Naive B cell (primary cell): ENCODE measurements around the gene MPRIP. TPM values are rescaled to one million over a fixed set of nuclear protein-coding genes. Genes with fewer than 3 reads are reported as not detected.
"Not testable (repeated sequence)": the region's sequence is repeated elsewhere in the genome, so short reads cannot be mapped to it uniquely, and the experiment has no call there.

Source experiments
- ATAC-seq, 2 donors: fragments of 150-1000 bp; cut with Tn5 transposase; 2 replicates each; pipeline ENCODE4 v1.10.0; 2021; ENCODE audit warnings: low read depth in 2 of 2, mild to moderate bottlenecking in 2 of 2, moderate library complexity in 2 of 2
- DNase-seq: peaks from one replicate; pipeline ENCODE4 v3.0.0; 2022
- H3K27ac Mint-ChIP-seq, 6 donors: one replicate each; pipeline ENCODE4 v1.8.0; 2020 to 2022; ENCODE audit warnings: mild to moderate bottlenecking in 6 of 6, mixed read lengths in 6 of 6, moderate library complexity in 5 of 6, inconsistent platforms in 2 of 6
- H3K27me3 Mint-ChIP-seq, 3 donors: one replicate each; pipeline ENCODE4 v1.8.0; 2021 to 2022; ENCODE audit warnings: mixed read lengths in 3 of 3, mild to moderate bottlenecking in 1 of 3
- H3K36me3 Mint-ChIP-seq, 2 donors: one replicate each; pipeline ENCODE4 v1.8.0; 2020 to 2022; ENCODE audit warnings: mixed read lengths in 2 of 2, inconsistent platforms in 1 of 2, mild to moderate bottlenecking in 1 of 2
- H3K4me1 Mint-ChIP-seq, 3 donors: one replicate each; pipeline ENCODE4 v1.8.0; 2020 to 2022; ENCODE audit warnings: mixed read lengths in 3 of 3, inconsistent platforms in 1 of 3, mild to moderate bottlenecking in 1 of 3, moderate library complexity in 1 of 3
- H3K4me3 Mint-ChIP-seq, 8 donors: one replicate each; pipeline ENCODE4 v1.8.0; 2020 to 2022; ENCODE audit warnings: mild to moderate bottlenecking in 8 of 8, mixed read lengths in 8 of 8, moderate library complexity in 8 of 8, inconsistent platforms in 2 of 8
- H3K9me3 Mint-ChIP-seq, 7 donors: one replicate each; pipeline ENCODE4 v1.8.0; 2020 to 2022; ENCODE audit warnings: mixed read lengths in 7 of 7, mild to moderate bottlenecking in 5 of 7, inconsistent platforms in 2 of 7, moderate library complexity in 1 of 7
- polyA plus RNA-seq, 6 donors: library from polyadenylated mRNA; unstranded; fragments of 300-500 nt; fragmentation: Illumina TruSeq; gene quantifications; one replicate each; pipeline ENCODE4 v1.2.3, GENCODE V29; 2021; ENCODE audit warnings: low read depth in 6 of 6

MPRIP gene, protein sequence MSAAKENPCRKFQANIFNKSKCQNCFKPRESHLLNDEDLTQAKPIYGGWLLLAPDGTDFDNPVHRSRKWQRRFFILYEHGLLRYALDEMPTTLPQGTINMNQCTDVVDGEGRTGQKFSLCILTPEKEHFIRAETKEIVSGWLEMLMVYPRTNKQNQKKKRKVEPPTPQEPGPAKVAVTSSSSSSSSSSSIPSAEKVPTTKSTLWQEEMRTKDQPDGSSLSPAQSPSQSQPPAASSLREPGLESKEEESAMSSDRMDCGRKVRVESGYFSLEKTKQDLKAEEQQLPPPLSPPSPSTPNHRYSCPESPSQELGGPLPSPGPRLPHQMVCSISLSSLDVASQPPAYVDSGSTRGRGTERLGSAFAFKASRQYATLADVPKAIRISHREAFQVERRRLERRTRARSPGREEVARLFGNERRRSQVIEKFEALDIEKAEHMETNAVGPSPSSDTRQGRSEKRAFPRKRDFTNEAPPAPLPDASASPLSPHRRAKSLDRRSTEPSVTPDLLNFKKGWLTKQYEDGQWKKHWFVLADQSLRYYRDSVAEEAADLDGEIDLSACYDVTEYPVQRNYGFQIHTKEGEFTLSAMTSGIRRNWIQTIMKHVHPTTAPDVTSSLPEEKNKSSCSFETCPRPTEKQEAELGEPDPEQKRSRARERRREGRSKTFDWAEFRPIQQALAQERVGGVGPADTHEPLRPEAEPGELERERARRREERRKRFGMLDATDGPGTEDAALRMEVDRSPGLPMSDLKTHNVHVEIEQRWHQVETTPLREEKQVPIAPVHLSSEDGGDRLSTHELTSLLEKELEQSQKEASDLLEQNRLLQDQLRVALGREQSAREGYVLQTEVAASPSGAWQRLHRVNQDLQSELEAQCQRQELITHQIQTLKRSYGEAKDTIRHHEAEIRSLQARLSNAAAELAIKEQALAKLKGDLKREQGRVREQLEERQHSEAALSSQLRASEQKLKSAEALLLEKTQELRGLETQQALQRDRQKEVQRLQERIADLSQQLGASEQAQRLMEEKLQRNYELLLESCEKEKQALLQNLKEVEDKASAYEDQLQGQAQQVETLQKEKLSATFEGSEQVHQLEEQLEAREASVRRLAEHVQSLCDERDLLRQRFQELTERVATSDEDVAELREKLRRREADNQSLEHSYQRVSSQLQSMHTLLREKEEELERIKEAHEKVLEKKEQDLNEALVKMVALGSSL (N-terminal part only)
- 10 to 100 TPM in 4 of 6 donors, 1 to 10 TPM in 2; 1.9 to 26.0 (median 12.6) TPM for polyA plus RNA-seq

DNA sequence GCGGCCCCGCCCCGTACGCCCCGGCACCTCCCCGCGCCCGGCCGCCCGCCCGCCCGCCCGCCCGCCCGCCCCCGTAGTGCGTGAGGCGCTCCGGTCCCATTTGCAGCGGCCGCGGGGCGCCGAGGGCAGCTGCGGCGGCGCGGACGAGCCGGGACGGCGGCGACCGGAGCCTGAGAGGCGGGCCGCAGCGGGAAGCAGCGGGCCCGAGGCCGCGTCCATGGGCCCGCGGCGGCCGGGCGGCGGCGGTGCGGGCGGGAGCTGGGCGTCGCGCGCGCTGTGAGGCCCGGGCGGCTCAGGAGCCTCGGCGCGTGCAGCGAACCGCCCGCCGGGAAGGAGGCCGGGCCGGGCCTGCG lies at the start of gene MPRIP:
Gene MPRIP, plus strand, starts transcription at position 74 of the 353 bp plus-strand sequence. CDS start 392 bp downstream, outside the sequence.
- H3K36me3 Mint-ChIP-seq: no peaks in the 10 kb centered on the region
- ATAC-seq (peak; percentile 7 to 9), DNase-seq (no peak)
- H3K4me1 Mint-ChIP-seq: peaks cover 52 to 55% (median 53%) of the 10 kb centered on the region in 3 donors
- peak within 1 kb of the TSS; percentile 85 to 97 (median 92) for H3K27ac Mint-ChIP-seq
- H3K27me3 Mint-ChIP-seq: no peaks in the 10 kb centered on the region
- peak within 1 kb of the TSS; percentile 93 to 98 (median 96) for H3K4me3 Mint-ChIP-seq
- no peaks in the 10 kb centered on the region for H3K9me3 Mint-ChIP-seq

DNA sequence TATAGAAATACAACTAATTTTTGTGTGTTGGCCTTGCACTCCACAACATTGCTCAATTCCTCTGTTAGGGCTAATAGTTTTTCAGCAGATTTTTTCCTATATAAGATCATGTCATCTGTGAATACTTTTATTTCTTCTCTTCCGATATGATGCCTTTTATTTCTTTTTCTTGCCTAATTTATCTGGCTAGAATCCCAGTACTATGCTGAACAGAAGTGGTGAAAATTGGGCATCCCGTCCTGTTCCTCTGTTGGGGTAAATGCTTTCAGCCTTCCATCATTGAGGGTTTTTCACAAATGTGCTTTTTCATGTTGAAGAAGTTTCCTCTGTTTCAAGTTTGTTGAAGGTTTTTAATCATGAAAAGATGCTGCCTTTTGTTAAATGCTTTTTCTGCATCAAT lies 47.6 kb upstream of the MPRIP start:
- no peak overlapping the region for H3K4me3 Mint-ChIP-seq

DNA sequence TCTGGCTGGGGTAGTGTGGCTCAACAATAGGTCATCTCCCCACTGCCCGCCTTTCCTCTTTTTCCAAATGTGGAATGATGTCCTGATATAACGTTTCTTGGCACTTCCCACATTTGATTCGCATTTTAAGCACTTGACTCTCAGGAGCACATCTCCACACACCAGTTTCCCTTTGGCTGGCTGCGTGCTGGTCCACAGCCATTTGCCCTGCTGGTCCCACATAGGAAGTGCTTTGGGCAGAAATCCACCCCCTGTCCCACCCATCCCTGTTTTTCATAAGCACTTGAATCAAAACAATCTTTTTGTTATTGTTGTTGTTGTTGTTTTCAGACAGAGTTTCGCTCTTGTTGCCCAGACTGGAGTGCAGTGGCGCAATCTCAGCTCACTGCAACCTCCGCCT lies 46.3 kb upstream of the MPRIP start:
- no peak for ATAC-seq
- H3K4me3 Mint-ChIP-seq: no peak overlapping the region
- no peak overlapping the region for H3K27ac Mint-ChIP-seq
- H3K27me3 Mint-ChIP-seq: no peaks in the 10 kb centered on the region
- no peaks in the 10 kb centered on the region for H3K36me3 Mint-ChIP-seq
- no peaks in the 10 kb centered on the region for H3K9me3 Mint-ChIP-seq
- no peak for DNase-seq
- H3K4me1 Mint-ChIP-seq: peaks cover 6 to 10% (median 7%) of the 10 kb centered on the region in 3 donors

More for the DNA sequence above, 47.6 kb upstream of the MPRIP start:
- no peak for ATAC-seq
- DNase-seq: no peak
- no peak overlapping the region for H3K27ac Mint-ChIP-seq
- no peaks in the 10 kb centered on the region for H3K9me3 Mint-ChIP-seq
- H3K36me3 Mint-ChIP-seq: no peaks in the 10 kb centered on the region
- H3K4me1 Mint-ChIP-seq: peaks cover 16 to 23% (median 20%) of the 10 kb centered on the region in 3 donors
- H3K27me3 Mint-ChIP-seq: no peaks in the 10 kb centered on the region

DNA sequence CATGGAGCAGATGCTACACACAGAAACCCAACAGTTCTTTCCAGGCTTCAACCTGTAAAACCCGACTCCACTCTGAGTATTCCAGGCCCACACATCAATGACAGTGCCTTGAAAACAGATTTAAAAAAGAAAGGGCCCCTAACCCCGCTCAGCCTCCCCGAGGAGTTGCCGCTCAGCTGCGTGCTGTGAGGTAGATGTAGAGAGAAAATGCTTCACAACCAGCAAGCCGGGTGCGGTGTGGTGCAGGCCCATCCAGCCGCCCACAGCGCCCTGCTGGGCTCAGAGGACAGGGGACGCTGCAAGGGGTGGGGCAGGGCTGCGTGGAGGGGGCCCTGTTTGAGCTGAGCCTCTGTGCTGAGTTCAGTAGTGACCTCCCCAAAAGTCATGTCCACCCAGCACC lies 45.5 kb upstream of the MPRIP start:
- not testable (repeated sequence) for ATAC-seq, H3K27ac Mint-ChIP-seq, H3K4me1 Mint-ChIP-seq, H3K36me3 Mint-ChIP-seq, H3K9me3 Mint-ChIP-seq, H3K27me3 Mint-ChIP-seq, DNase-seq
- H3K4me3 Mint-ChIP-seq: peak overlapping the region in 1 of 8 donors; percentile 74

DNA sequence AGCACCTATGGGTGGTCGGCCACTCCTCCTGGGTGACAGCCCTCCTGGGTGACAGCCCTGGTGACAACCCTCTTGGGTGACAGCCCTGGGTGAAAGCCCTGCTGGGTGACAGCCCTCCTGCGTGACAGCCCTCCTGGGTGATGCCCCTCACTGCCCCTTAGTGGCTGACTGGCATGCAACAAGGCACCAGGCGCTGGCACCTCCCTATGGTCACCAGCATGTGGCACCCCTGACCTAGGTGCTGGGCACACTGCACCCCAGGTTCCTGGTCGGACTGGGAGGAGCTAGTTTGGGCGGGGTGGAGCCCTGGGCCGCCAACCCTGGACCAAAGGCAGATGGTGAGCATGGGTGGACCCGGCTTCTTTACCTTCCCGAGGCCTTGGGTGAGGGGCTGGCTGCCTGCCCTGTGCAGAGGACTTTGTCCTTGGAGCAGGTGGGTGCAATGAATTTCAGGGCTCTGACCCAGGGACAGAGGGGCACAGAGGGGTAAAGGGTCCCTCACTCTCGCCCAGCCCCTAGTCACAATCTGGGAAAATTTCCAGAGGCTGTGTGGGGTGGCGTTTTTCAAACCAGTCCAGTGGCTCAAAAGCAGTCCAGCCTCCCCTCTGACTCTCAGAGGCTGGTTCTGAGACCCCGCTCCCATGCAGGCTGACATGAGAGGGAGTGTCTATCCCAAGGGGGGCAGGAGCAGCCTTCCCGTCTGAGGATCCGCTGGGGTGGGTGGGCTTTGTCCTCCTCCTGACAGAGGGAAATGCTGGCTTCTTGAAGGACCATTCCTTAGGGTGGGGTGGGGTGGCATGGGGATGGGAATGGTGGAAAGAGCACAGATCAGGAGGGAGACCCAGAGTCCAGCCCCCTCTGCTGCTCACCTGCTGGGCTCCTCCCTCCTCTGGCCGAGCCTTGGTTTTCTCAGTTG lies 44.5 kb upstream of the MPRIP start:
- Mint-ChIP-seq H3K27me3 (no peaks in the 10 kb centered on the region), H3K27ac (peak overlapping the region in 1 of 6 donors; percentile 7), H3K9me3 (no peaks in the 10 kb centered on the region), H3K4me3 (no peak overlapping the region), H3K4me1 (peaks cover 0 to 6% (median 4%) of the 10 kb centered on the region in 3 donors), H3K36me3 (no peaks in the 10 kb centered on the region)
- DNase-seq: peak; percentile 73
- no peak for ATAC-seq

DNA sequence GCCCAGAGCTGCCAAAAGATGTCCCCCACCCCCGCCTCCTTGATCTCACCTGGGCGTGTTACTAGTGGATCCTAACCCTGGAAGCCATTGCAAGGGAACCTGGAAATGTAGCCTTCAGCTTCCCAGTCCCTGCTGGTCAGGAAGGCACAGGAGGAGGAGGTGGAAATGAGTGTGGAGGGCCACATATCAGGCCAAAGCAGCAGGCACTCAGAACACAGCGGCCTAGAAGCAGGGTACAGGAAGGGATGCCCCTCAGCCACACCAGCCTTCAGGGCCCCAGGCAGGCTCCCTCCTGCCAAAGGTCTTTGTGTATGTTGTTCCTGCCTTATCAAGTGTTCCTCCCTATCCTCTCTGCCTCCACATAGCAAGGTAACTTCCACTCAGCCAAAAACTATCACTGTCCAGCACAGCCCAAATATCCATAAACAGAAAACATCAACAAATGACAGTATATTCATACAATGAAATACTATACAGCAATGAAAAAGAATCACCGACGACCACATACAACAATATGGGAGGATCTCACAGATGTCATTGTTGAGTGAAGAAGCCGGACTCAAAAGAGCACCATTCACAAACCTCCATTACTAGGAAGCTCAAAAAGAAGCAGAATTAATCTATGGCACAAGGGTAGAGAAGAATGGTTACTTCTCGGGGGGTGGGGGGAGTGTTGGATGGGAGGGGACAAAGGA lies 42.2 kb upstream of the MPRIP start:
- Mint-ChIP-seq H3K4me3 (no peak overlapping the region), H3K27me3 (no peaks in the 10 kb centered on the region), H3K4me1 (peaks cover 0 to 6% (median 4%) of the 10 kb centered on the region in 3 donors), H3K36me3 (no peaks in the 10 kb centered on the region), H3K9me3 (no peaks in the 10 kb centered on the region), H3K27ac (no peak overlapping the region)
- ATAC-seq: no peak
- no peak for DNase-seq

DNA sequence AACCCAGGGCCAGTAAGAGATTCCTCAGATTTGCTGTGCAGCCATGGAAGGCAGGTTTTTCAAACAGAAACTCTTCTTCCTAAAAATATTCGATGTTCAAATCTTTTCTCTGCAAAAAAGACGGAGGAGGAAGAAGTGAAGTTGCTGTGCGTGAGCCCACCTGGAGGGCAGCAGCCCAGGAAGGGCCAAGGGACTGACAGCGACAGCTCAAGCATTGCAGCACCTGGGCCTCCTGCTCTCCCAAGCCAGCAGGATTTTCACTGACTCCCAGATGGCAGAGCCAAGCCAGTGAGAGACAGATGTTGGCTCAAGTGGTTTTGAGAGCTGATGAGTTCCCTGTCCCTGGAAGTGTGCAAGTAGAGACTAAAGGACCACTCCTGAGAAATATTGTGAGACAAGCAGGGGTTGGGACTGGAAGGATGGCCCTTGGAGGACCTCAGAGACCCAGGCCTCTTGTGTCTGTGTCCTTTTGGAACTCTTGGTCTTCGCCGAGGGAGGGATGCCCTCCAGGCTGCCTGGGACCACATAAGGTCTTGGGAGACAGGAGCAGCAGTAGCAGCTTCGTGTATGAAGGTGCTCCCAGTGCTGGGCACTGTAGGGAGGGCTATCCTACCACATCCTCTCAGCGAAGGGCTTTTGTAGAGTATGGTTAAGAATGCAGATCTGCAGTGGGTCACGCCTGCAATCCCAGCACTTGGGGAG lies 41.0 kb upstream of the MPRIP start:
- H3K4me1 Mint-ChIP-seq: peaks cover 0 to 6% (median 4%) of the 10 kb centered on the region in 3 donors
- ATAC-seq (peak; percentile 8 to 12), DNase-seq (no peak)
- H3K27ac Mint-ChIP-seq: peak overlapping the region in 2 of 6 donors; percentile 14 to 49
- no peak overlapping the region for H3K4me3 Mint-ChIP-seq
- H3K9me3 Mint-ChIP-seq: peaks cover 0 to 2% (median 0%) of the 10 kb centered on the region in 7 donors
- H3K27me3 Mint-ChIP-seq: no peaks in the 10 kb centered on the region
- no peaks in the 10 kb centered on the region for H3K36me3 Mint-ChIP-seq

DNA sequence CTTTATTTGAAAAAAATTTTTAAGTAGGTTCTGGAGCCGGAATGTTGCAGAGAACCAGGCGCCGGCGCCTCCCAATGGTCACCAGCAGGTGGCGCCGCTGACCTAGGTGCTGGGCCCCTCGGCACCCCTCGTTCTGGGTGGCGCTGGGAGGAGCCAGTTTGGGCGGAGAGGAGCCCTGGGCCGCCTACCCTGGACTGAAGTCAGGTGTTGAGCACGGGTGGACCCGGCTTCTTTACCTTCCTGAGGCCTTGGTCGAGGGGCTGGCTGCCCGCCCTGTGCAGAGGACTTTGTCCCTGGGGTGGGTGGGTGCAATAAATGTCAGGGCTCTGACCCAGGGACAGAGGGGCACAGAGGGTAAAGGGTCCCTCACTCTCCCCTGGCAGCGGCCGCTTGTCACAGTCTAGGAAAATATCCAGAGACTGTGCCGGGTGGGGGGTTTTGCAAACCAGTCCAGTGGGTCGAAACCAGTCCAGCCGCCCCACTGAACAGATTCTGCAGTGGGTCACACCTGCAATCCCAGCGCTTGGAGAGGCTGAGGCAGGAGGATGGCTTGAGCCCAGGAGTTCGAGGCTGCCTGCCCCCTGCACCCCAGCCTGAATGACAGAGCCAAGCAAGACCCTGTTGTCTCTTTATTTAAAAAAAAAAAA lies 40.3 kb upstream of the MPRIP start:
- ATAC-seq (peak; percentile 93 to 97), DNase-seq (peak; percentile 71)
- H3K4me1 Mint-ChIP-seq: peaks cover 0 to 9% (median 4%) of the 10 kb centered on the region in 3 donors
- H3K9me3 Mint-ChIP-seq: peaks cover 0 to 2% (median 0%) of the 10 kb centered on the region in 7 donors
- no peaks in the 10 kb centered on the region for H3K36me3 Mint-ChIP-seq
- H3K27ac Mint-ChIP-seq: peak overlapping the region in 1 of 6 donors; percentile 49
- no peak overlapping the region for H3K4me3 Mint-ChIP-seq
- H3K27me3 Mint-ChIP-seq: no peaks in the 10 kb centered on the region

DNA sequence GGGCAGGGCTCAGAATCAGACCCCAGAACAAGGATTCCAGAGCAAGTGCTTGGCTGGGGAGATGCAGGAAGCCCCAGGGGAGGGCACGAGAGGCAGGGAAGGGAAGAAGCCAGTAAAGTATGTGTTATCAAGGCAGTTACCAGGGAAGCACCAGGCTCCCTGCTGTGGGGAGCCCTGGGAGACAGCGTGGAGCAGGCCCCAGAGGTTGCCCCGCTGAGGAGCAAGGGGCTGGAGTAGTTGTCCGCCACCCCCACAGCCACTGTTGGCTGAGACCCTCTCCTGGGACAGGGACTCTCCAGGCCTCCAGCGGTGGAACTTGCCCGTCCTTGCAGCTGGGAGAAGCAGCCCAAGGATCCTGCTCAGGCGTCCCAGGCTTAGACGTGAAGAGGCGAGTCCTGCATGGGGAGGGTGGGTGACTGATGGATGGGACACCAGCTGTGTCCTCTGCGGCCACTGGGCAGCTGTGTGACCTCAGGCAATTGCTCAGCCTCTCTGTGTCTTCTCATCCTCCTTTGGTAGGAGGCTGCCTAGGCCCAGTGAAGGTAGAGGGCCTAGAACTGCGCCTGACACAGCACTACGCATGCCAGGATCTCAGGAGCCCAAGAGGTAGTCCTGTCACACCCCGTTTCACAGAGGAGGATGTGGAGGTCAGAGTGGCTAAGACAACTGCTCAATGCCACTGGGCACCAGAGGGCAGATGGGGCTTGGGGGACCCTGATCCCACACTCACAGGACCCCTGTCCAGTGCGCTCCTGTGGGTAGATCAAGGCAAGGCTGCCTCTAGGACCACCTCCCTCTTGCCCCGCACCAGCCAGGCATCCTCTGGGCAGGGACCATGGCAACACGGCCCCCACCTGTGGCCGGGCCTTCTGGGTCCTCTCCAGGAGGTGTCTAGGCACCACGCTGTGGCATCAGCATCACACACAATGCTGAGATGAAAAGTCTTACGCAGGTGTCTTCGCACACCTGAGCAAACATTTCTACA lies 39.2 kb upstream of the MPRIP start:
- H3K27ac Mint-ChIP-seq: peak overlapping the region in 2 of 6 donors; percentile 33 to 43
- not testable (repeated sequence) for H3K4me3 Mint-ChIP-seq, H3K9me3 Mint-ChIP-seq, ATAC-seq, DNase-seq, H3K36me3 Mint-ChIP-seq, H3K27me3 Mint-ChIP-seq
- H3K4me1 Mint-ChIP-seq: peaks cover 0 to 15% (median 9%) of the 10 kb centered on the region in 3 donors

DNA sequence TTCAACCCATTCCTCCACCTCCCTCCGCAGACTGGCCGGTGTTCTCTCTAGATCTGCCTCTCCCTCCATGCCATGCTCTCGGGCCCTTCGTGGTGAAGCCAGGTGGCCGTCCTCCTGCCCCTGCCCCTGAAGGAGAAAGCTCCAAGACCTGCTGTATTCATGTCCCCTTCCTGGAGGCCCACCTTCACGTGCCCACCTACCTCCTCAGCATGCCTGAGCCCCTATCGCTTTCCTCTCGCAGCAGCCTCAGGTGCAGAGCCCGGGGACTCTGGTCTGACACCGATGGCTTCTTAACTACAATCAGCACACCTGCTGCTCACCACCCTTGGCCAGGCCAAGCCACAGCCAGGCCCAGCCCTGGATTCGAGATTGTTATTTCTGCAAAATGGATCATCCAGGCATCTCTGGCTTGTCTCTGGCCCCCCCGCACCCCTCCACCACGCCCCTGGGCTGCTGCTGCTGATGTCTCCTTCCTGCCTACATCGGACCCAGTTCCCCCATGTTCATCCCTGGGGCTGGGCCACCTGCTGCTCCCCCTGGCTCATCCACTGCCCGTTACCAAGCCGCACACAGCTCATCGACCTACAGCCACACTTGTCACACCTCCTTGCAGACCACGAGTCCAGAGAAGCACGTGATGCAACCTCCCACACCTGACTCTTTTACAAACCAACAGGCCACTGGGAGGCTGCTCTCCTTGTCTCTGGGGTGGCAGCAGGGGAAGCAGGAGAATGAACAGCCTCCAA lies 37.8 kb upstream of the MPRIP start:
- H3K27ac Mint-ChIP-seq: peak overlapping the region in 2 of 6 donors; percentile 39 to 87
- ATAC-seq: no peak
- peak overlapping the region in 1 of 8 donors; percentile 77 for H3K4me3 Mint-ChIP-seq
- peaks cover 0 to 2% (median 0%) of the 10 kb centered on the region in 7 donors for H3K9me3 Mint-ChIP-seq
- peaks cover 0 to 15% (median 9%) of the 10 kb centered on the region in 3 donors for H3K4me1 Mint-ChIP-seq
- no peaks in the 10 kb centered on the region for H3K36me3 Mint-ChIP-seq
- no peak for DNase-seq
- no peaks in the 10 kb centered on the region for H3K27me3 Mint-ChIP-seq
